ENCODE results near the gene KREMEN1.

The KREMEN1 gene

DNA sequence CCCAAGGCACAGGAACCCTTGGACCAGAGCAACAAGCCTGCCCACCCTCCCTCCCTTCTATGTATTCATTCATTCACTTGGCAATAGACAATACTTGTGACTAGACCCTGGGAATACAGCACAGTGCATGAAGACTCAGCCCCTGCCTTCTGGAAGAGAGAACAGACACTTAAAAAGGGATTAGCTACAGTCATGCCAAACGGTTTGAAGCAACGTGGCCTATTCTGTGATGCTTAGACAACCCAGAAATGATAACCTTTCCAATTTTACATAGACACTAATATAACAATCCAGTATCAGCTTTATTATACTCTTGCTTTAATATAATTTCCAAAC, 52.6 kb downstream of the KREMEN1 start:
- Histone ChIP-seq H3K79me2 (ENCODE audit: insufficient read depth, low read length) (no peaks in the 10 kb centered on the region), H2AFZ (ENCODE audit: low read depth, low read length) (no peak overlapping the region), H3K4me3 (ENCODE audit: low read depth in 1 of 2, low read length in 2 of 2) (no peak overlapping the region), H3K4me2 (ENCODE audit: insufficient read depth, low read length) (no peak overlapping the region), H3K36me3 (ENCODE audit: insufficient read depth, low read length) (peaks cover 57% of the 10 kb centered on the region; the same call in 1 of the 2 replicates), H3K9ac (ENCODE audit: low read depth, low read length) (no peak overlapping the region), H3K9me3 (ENCODE audit: insufficient read depth, low read length, severe bottlenecking) (no peaks in the 10 kb centered on the region), H3K27me3 (ENCODE audit: insufficient read depth, low read length, poor library complexity) (no peaks in the 10 kb centered on the region), H3K4me1 (ENCODE audit: insufficient read depth, low read length) (no peaks in the 10 kb centered on the region; the same call in 1 of the 2 replicates), H3K27ac (ENCODE audit: low read length) (no peak overlapping the region), H4K20me1 (ENCODE audit: insufficient read depth, low read length) (no peaks in the 10 kb centered on the region)
- ATAC-seq (ENCODE audit: insufficient read depth, low read depth) (no peak), DNase-seq (no peak)
- TF ChIP-seq, protein P1, sequence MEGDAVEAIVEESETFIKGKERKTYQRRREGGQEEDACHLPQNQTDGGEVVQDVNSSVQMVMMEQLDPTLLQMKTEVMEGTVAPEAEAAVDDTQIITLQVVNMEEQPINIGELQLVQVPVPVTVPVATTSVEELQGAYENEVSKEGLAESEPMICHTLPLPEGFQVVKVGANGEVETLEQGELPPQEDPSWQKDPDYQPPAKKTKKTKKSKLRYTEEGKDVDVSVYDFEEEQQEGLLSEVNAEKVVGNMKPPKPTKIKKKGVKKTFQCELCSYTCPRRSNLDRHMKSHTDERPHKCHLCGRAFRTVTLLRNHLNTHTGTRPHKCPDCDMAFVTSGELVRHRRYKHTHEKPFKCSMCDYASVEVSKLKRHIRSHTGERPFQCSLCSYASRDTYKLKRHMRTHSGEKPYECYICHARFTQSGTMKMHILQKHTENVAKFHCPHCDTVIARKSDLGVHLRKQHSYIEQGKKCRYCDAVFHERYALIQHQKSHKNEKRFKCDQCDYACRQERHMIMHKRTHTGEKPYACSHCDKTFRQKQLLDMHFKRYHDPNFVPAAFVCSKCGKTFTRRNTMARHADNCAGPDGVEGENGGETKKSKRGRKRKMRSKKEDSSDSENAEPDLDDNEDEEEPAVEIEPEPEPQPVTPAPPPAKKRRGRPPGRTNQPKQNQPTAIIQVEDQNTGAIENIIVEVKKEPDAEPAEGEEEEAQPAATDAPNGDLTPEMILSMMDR (IDR thresholded peaks at IDR 0.05; ENCODE audit: borderline replicate concordance, extremely low read depth, low read length, poor library complexity, severe bottlenecking) = no peak
- TF ChIP-seq EZH2 (IDR thresholded peaks at IDR 0.05; ENCODE audit: borderline replicate concordance, low read depth, low read length, severe bottlenecking) = no peak

DNA sequence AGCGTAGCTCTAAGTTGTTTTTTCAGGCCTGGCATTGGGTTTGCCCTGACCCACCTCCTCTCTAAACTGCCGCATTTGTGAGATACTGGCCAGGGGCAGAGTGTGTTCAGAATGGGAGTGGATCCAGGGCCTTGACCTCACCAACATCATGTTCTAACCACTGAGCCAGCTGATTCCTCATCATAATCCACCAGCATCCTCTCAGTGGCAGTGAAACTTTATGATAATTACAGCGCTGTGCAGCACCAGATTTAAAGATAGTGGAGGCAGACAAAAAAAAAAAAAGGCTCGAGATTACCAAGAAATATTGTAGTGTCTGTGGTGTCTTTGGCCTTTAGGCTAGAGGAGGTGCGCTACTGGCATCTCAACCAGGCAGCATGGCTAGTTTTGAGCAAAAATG, 53.0 kb downstream of the KREMEN1 start:
- no peaks in the 10 kb centered on the region; the same call in 1 of the 2 replicates for H3K4me1 ChIP-seq (ENCODE audit: insufficient read depth, low read length)
- TF ChIP-seq, protein P1 (IDR thresholded peaks at IDR 0.05; ENCODE audit: borderline replicate concordance, extremely low read depth, low read length, poor library complexity, severe bottlenecking) = no peak
- no peak for TF ChIP-seq EZH2 (IDR thresholded peaks at IDR 0.05; ENCODE audit: borderline replicate concordance, low read depth, low read length, severe bottlenecking)
- H4K20me1 ChIP-seq (ENCODE audit: insufficient read depth, low read length) = no peaks in the 10 kb centered on the region
- no peaks in the 10 kb centered on the region for H3K9me3 ChIP-seq (ENCODE audit: insufficient read depth, low read length, severe bottlenecking)
- no peak overlapping the region for H3K4me3 ChIP-seq (ENCODE audit: low read depth in 1 of 2, low read length in 2 of 2)
- peaks cover 57% of the 10 kb centered on the region; the same call in 1 of the 2 replicates for H3K36me3 ChIP-seq (ENCODE audit: insufficient read depth, low read length)
- no peaks in the 10 kb centered on the region for H3K27me3 ChIP-seq (ENCODE audit: insufficient read depth, low read length, poor library complexity)
- no peak overlapping the region for H2AFZ ChIP-seq (ENCODE audit: low read depth, low read length)
- no peak overlapping the region for H3K27ac ChIP-seq (ENCODE audit: low read length)
- ATAC-seq (ENCODE audit: insufficient read depth, low read depth) (no peak), DNase-seq (no peak)
- no peak overlapping the region for H3K9ac ChIP-seq (ENCODE audit: low read depth, low read length)
- H3K79me2 ChIP-seq (ENCODE audit: insufficient read depth, low read length) = no peaks in the 10 kb centered on the region
- H3K4me2 ChIP-seq (ENCODE audit: insufficient read depth, low read length) = no peak overlapping the region

DNA sequence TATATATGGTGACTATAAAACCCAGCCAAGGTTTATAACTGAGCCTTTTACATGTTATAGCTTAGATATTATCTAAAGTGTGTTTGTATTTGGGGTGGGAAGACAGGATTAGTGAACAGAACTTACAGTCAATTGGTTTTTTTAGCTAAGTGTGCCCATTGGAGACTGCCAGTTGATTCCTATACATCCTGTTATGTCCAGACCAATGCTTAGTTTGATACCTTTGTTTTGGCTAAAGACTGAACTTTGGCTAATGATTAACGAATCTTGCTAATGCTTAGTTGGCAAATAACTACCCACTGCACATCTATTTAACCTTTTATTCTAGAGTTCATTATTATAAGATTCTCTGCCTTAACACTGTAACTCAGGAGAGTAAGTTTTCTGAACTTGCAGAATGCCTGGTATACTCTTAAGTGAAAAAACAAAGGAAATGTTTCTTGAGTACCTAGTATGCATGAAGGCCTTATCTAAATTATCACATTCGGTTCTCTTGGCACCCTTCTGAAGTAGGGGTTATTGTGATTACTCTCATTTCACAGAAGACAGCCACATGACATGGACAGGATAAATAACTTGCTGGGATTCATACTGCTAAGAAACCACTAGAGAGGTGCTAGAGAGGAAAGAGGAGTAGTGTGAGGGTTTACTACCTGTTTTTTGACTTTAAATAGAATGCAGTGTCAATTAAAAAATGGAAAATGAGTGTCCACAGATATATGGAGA, 54.0 kb downstream of the KREMEN1 start:
- Histone ChIP-seq H3K79me2 (ENCODE audit: insufficient read depth, low read length) (no peaks in the 10 kb centered on the region), H3K4me3 (ENCODE audit: low read depth in 1 of 2, low read length in 2 of 2) (no peak overlapping the region), H3K9me3 (ENCODE audit: insufficient read depth, low read length, severe bottlenecking) (no peaks in the 10 kb centered on the region), H2AFZ (ENCODE audit: low read depth, low read length) (no peak overlapping the region), H3K4me2 (ENCODE audit: insufficient read depth, low read length) (no peak overlapping the region), H3K27me3 (ENCODE audit: insufficient read depth, low read length, poor library complexity) (no peaks in the 10 kb centered on the region), H3K4me1 (ENCODE audit: insufficient read depth, low read length) (no peaks in the 10 kb centered on the region; the same call in 1 of the 2 replicates), H3K9ac (ENCODE audit: low read depth, low read length) (no peak overlapping the region), H4K20me1 (ENCODE audit: insufficient read depth, low read length) (no peaks in the 10 kb centered on the region), H3K27ac (ENCODE audit: low read length) (no peak overlapping the region), H3K36me3 (ENCODE audit: insufficient read depth, low read length) (peaks cover 56% of the 10 kb centered on the region)
- ATAC-seq (ENCODE audit: insufficient read depth, low read depth) (no peak), DNase-seq (no peak)
- TF ChIP-seq EZH2 (IDR thresholded peaks at IDR 0.05; ENCODE audit: borderline replicate concordance, low read depth, low read length, severe bottlenecking) = no peak
- TF ChIP-seq, protein P1 (IDR thresholded peaks at IDR 0.05; ENCODE audit: borderline replicate concordance, extremely low read depth, low read length, poor library complexity, severe bottlenecking) = no peak

Data from DND-41 (cell line).